Measurements from ENCODE around the gene SART3. TPM values are rescaled to one million over a fixed set of nuclear protein-coding genes. Genes with fewer than 3 reads are reported as not detected.

SART3 gene
- total and polyA plus RNA-seq, 9 donors = 27.9 to 55.3 (median 46.8) TPM

GRCh38 chr12:108602209-108602705 is 41.3 kb upstream of the SART3 start:
- intact Hi-C loops (cut with DNase I) = no loop called here
- no peak for TF ChIP-seq EP300 (IDR thresholded peaks at IDR 0.05)
- TF ChIP-seq POLR2A (IDR thresholded peaks at IDR 0.05) = no peak
- TF ChIP-seq CTCF (IDR thresholded peaks at IDR 0.05) = no peak
- Histone ChIP-seq H3K27ac (no peak overlapping the region), H3K36me3 (no peaks in the 10 kb centered on the region), H3K4me3 (no peak overlapping the region), H3K9me3 (no peaks in the 10 kb centered on the region), H3K4me1 (ENCODE audit: insufficient read depth) (peaks cover 3% of the 10 kb centered on the region), H3K27me3 (no peaks in the 10 kb centered on the region)
- 97% methylated on average over 9 of the region's 9 CpGs for WGBS, 3 donors
- no peak for DNase-seq

GRCh38 chr12:108600702-108601007 is 39.7 kb upstream of the SART3 start:
- H3K36me3 ChIP-seq = no peaks in the 10 kb centered on the region
- H3K27ac ChIP-seq = no peak overlapping the region
- WGBS, 3 donors = 75 to 78% (median 77%) methylated on average over 4 of the region's 4 CpGs
- no peak overlapping the region for H3K4me3 ChIP-seq
- TF ChIP-seq POLR2A (IDR thresholded peaks at IDR 0.05) (no peak), CTCF (IDR thresholded peaks at IDR 0.05) (no peak), EP300 (IDR thresholded peaks at IDR 0.05) (no peak)
- peaks cover 3% of the 10 kb centered on the region for H3K4me1 ChIP-seq (ENCODE audit: insufficient read depth)
- intact Hi-C loops (cut with DNase I) = no loop called here
- no peaks in the 10 kb centered on the region for H3K9me3 ChIP-seq
- no peak for DNase-seq
- no peaks in the 10 kb centered on the region for H3K27me3 ChIP-seq

GRCh38 chr12:108599948-108600701 is 39.2 kb upstream of the SART3 start:
- no peak for TF ChIP-seq CTCF (IDR thresholded peaks at IDR 0.05)
- TF ChIP-seq EP300 (IDR thresholded peaks at IDR 0.05) = no peak
- no peak for TF ChIP-seq POLR2A (IDR thresholded peaks at IDR 0.05)
- H3K4me3 ChIP-seq = no peak overlapping the region
- H3K4me1 ChIP-seq (ENCODE audit: insufficient read depth) = no peaks in the 10 kb centered on the region
- intact Hi-C loops (cut with DNase I) = no loop called here
- no peaks in the 10 kb centered on the region for H3K27me3 ChIP-seq
- WGBS, 3 donors = 90 to 91% (median 90%) methylated on average over 10 of the region's 10 CpGs
- H3K27ac ChIP-seq = no peak overlapping the region
- H3K36me3 ChIP-seq = no peaks in the 10 kb centered on the region
- no peak for DNase-seq
- no peaks in the 10 kb centered on the region for H3K9me3 ChIP-seq

GRCh38 chr12:108599541-108599940 is 38.6 kb upstream of the SART3 start:
- no peak overlapping the region for H3K4me3 ChIP-seq
- intact Hi-C loops (cut with DNase I) = no loop called here
- no peaks in the 10 kb centered on the region for H3K9me3 ChIP-seq
- H3K4me1 ChIP-seq (ENCODE audit: insufficient read depth) = no peaks in the 10 kb centered on the region
- no peak for TF ChIP-seq EP300 (IDR thresholded peaks at IDR 0.05)
- TF ChIP-seq CTCF (IDR thresholded peaks at IDR 0.05) = no peak
- TF ChIP-seq POLR2A (IDR thresholded peaks at IDR 0.05) = no peak
- no peak for DNase-seq
- H3K36me3 ChIP-seq = no peaks in the 10 kb centered on the region
- WGBS, 3 donors = 79 to 85% (median 82%) methylated on average over 6 of the region's 6 CpGs
- no peaks in the 10 kb centered on the region for H3K27me3 ChIP-seq
- H3K27ac ChIP-seq = no peak overlapping the region
